ENCODE measurements around the gene CC2D2A. TPM values are rescaled to one million over a fixed set of nuclear protein-coding genes. Genes with fewer than 3 reads are reported as not detected.

CC2D2A gene
- total RNA-seq (26.7 TPM), polyA plus RNA-seq (ENCODE audit: insufficient read depth, low read depth, low replicate concordance) (51.2 TPM)
- long read RNA-seq, donor 1, partial matches to known transcripts, result 0 of 4 reads
- long read RNA-seq, donor 1, other reads (novel, unspliced or antisense), result 0 of 4 reads
- long read RNA-seq, donor 2, full-length matches to known transcripts, result 6 of 6 reads
- long read RNA-seq, donor 2, partial matches to known transcripts, result 0 of 6 reads
- long read RNA-seq, donor 2, other reads (novel, unspliced or antisense), result 0 of 6 reads
- long read RNA-seq, donor 3, full-length matches to known transcripts, result 6 of 6 reads
- long read RNA-seq, donor 3, partial matches to known transcripts, result 0 of 6 reads
- long read RNA-seq, donor 3, other reads (novel, unspliced or antisense), result 0 of 6 reads
- long read RNA-seq, donor 4, partial matches to known transcripts, result 6 of 8 reads
- long read RNA-seq, donor 4, other reads (novel, unspliced or antisense), result 0 of 8 reads
- long read RNA-seq, donor 5, result 0 reads
- long read RNA-seq, donor 6, partial matches to known transcripts, result 12 of 17 reads
- long read RNA-seq, donor 6, other reads (novel, unspliced or antisense), result 0 of 17 reads
- long read RNA-seq, donor 7, partial matches to known transcripts, result 1 of 14 reads
- long read RNA-seq, donor 7, other reads (novel, unspliced or antisense), result 6 of 14 reads
- long read RNA-seq, donor 8, partial matches to known transcripts, result 61 of 65 reads
- long read RNA-seq, donor 8, other reads (novel, unspliced or antisense), result 0 of 65 reads
- long read RNA-seq, donor 9, partial matches to known transcripts, result 0 of 1 reads
- long read RNA-seq, donor 9, other reads (novel, unspliced or antisense), result 0 of 1 reads
- long read RNA-seq, donor 10, partial matches to known transcripts, result 0 of 2 reads
- long read RNA-seq, donor 10, other reads (novel, unspliced or antisense), result 0 of 2 reads

- Histone ChIP-seq H3K4me1 (ENCODE audit: control insufficient read depth in 2 of 3, insufficient read depth in 2 of 3, low read depth in 1 of 3, low read length in 3 of 3) (peaks cover 2 to 9% (median 7%) of the 10 kb centered on the region in 3 donors), H3K9ac (ENCODE audit: low read length in 3 of 3) (peak within 1 kb of the TSS; percentile 57 to 93 (median 65)), H3K36me3 (ENCODE audit: control insufficient read depth in 2 of 3, insufficient read depth in 3 of 3, low read length in 3 of 3) (no peaks in the 10 kb centered on the region), H3K9me3 (ENCODE audit: control insufficient read depth in 2 of 3, insufficient read depth in 1 of 3, low read length in 3 of 3) (no peaks in the 10 kb centered on the region), H3K4me3 (ENCODE audit: low read length in 3 of 3) (peak within 1 kb of the TSS; percentile 80 to 95 (median 94)), H3K27me3 (ENCODE audit: control insufficient read depth, insufficient read depth, low read length) (no peaks in the 10 kb centered on the region), H3K27ac (ENCODE audit: low read depth in 2 of 2, low read length in 2 of 2) (peak within 1 kb of the TSS in 1 of 2 donors; percentile 29)
- peak in 4 of 5 donors; percentile 64 to 89 (median 78) for DNase-seq
- FAIRE-seq, result no peak
- intact Hi-C loops (cut with DNase I), result no loop called here
- no peak for TF ChIP-seq CTCF (IDR thresholded peaks at IDR 0.05; ENCODE audit: borderline replicate concordance, extremely low read depth, insufficient read depth)
Observed at GRCh38 chr4:15469402-15470127, at the start of gene CC2D2A. Gene CC2D2A, plus strand, starts transcription at chr4:15469882. Its CDS starts 6,051 bp downstream, at chr4:15475933.

- intact Hi-C loops (cut with DNase I), result no loop called here
- FAIRE-seq, result no peak
- H3K27ac ChIP-seq (ENCODE audit: low read depth in 2 of 2, low read length in 2 of 2), result no peak overlapping the region
Observed at GRCh38 chr4:15420642-15421041, 49.0 kb upstream of the CC2D2A start.

GRCh38 chr4:15423285-15423711 lies 46.4 kb upstream of the CC2D2A start:
- Histone ChIP-seq H3K27ac (ENCODE audit: low read depth in 2 of 2, low read length in 2 of 2) (no peak overlapping the region), H3K4me3 (ENCODE audit: low read length in 3 of 3) (no peak overlapping the region), H3K27me3 (ENCODE audit: control insufficient read depth, insufficient read depth, low read length) (no peaks in the 10 kb centered on the region), H3K9me3 (ENCODE audit: control insufficient read depth in 2 of 3, insufficient read depth in 1 of 3, low read length in 3 of 3) (no peaks in the 10 kb centered on the region), H3K9ac (ENCODE audit: low read length in 3 of 3) (no peak overlapping the region), H3K36me3 (ENCODE audit: control insufficient read depth in 2 of 3, insufficient read depth in 3 of 3, low read length in 3 of 3) (no peaks in the 10 kb centered on the region), H3K4me1 (ENCODE audit: control insufficient read depth in 2 of 3, insufficient read depth in 2 of 3, low read depth in 1 of 3, low read length in 3 of 3) (no peaks in the 10 kb centered on the region)
- DNase-seq (no peak), FAIRE-seq (no peak)
- TF ChIP-seq CTCF (IDR thresholded peaks at IDR 0.05; ENCODE audit: borderline replicate concordance, extremely low read depth, insufficient read depth), result no peak
- intact Hi-C loops (cut with DNase I), result no loop called here

More at GRCh38 chr4:15420642-15421041, 49.0 kb upstream of the CC2D2A start:
- Histone ChIP-seq H3K36me3 (ENCODE audit: control insufficient read depth in 2 of 3, insufficient read depth in 3 of 3, low read length in 3 of 3) (no peaks in the 10 kb centered on the region), H3K9me3 (ENCODE audit: control insufficient read depth in 2 of 3, insufficient read depth in 1 of 3, low read length in 3 of 3) (no peaks in the 10 kb centered on the region), H3K4me1 (ENCODE audit: control insufficient read depth in 2 of 3, insufficient read depth in 2 of 3, low read depth in 1 of 3, low read length in 3 of 3) (no peaks in the 10 kb centered on the region), H3K9ac (ENCODE audit: low read length in 3 of 3) (no peak overlapping the region), H3K4me3 (ENCODE audit: low read length in 3 of 3) (no peak overlapping the region), H3K27me3 (ENCODE audit: control insufficient read depth, insufficient read depth, low read length) (no peaks in the 10 kb centered on the region)
- TF ChIP-seq CTCF (IDR thresholded peaks at IDR 0.05; ENCODE audit: borderline replicate concordance, extremely low read depth, insufficient read depth), result no peak
- no peak for DNase-seq

All from kidney (tissue), 22 donors.